ENCODE measurements around the gene TSPYL4.

Gene TSPYL4

DNA sequence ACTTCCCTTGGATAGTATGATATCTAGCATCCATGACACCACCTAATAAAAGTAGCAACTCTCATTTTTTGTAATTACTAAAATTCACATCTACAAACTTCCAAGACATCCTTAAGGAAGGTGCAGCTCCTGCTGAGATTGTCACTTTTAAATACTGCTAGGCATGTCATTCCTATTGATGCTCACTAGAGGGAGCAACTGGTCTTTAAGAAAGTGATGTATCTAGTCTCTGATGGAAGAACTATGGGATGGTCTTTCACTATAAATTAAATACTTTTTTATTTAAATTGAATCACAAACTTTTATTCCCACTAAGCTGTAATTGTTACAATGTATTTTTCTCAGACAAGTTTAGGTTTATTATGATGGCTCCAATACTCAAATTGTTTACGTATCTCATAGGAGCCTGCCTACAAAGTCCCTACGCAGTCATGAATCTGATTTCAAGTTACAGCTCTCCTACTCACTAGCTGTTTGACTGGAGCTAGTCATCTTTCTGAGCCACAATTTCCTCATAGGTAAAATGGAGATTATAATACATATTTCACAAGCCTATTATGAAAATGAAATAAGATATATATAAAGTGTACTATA lies 33.9 kb upstream of the TSPYL4 start:
- TF ChIP-seq FOXP2 (optimal IDR thresholded peaks at IDR 0.05; ENCODE audit: borderline replicate concordance, extremely low read depth, extremely low read length, insufficient read depth) (no peak), REST (IDR thresholded peaks at IDR 0.05; ENCODE audit: insufficient read depth in 1 of 2, low read depth in 2 of 2, low read length in 2 of 2) (no peak), POLR2AphosphoS5 (IDR thresholded peaks at IDR 0.05; ENCODE audit: low read depth, low read length) (no peak), SIN3A (IDR thresholded peaks at IDR 0.05; ENCODE audit: borderline replicate concordance, insufficient read depth, low read length) (no peak), TAF1 (IDR thresholded peaks at IDR 0.05; ENCODE audit: borderline replicate concordance, insufficient read depth, low read length) (no peak)

DNA sequence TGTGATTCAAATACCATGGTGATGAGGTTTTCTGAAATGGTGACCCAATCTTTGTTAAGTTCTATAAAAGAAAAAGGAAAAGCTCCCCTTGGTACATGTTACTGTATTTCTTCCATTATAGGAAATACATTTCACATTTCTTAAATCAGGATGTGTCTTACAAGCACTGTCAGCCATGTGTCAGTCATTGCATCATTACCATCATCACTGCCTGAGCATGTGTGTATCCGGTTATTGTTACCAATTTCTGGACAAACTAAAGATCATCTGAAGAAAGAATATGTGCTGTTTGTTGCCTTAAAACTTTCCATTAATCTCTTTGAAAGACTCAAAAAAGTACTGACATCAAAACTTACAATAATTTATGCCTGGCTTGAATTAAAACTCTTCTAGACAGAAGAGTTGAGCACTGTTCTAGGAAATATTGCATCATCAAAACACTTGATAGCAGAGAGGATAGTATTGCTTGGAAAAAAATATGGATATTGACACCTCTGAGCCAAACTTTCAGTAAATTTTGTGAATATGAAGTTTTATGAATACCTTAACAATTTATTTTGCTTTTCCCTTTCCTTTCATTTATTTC lies 33.0 kb upstream of the TSPYL4 start:
- TF ChIP-seq SIN3A (IDR thresholded peaks at IDR 0.05; ENCODE audit: borderline replicate concordance, insufficient read depth, low read length) (no peak), TAF1 (IDR thresholded peaks at IDR 0.05; ENCODE audit: borderline replicate concordance, insufficient read depth, low read length) (no peak), POLR2AphosphoS5 (IDR thresholded peaks at IDR 0.05; ENCODE audit: low read depth, low read length) (no peak), REST (IDR thresholded peaks at IDR 0.05; ENCODE audit: insufficient read depth in 1 of 2, low read depth in 2 of 2, low read length in 2 of 2) (no peak), FOXP2 (optimal IDR thresholded peaks at IDR 0.05; ENCODE audit: borderline replicate concordance, extremely low read depth, extremely low read length, insufficient read depth) (no peak)

DNA sequence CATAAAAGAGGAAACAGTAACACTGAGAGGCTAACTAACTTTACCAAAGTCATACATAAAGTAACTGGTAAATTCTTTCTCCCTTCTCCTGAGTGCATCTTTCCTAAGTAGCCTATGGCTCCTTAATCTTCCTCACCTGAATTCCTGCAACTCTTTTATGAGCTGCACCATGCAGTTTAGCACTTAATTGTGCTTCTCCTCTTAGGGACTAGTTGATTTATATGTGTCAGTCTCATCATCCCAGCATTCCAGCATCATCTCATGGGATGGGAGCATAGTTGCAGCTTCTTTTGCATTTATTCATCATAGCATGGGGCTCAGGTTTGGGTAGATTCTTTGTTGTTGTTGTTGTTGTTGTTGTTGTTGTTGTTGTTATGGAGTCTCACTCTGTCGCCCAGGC lies 29.3 kb upstream of the TSPYL4 start:
- TF ChIP-seq FOXP2 (optimal IDR thresholded peaks at IDR 0.05; ENCODE audit: borderline replicate concordance, extremely low read depth, extremely low read length, insufficient read depth), result no peak
- no peak for TF ChIP-seq POLR2AphosphoS5 (IDR thresholded peaks at IDR 0.05; ENCODE audit: low read depth, low read length)
- TF ChIP-seq TAF1 (IDR thresholded peaks at IDR 0.05; ENCODE audit: borderline replicate concordance, insufficient read depth, low read length), result no peak
- TF ChIP-seq REST (IDR thresholded peaks at IDR 0.05; ENCODE audit: insufficient read depth in 1 of 2, low read depth in 2 of 2, low read length in 2 of 2), result no peak
- TF ChIP-seq SIN3A (IDR thresholded peaks at IDR 0.05; ENCODE audit: borderline replicate concordance, insufficient read depth, low read length), result no peak

GRCh38 chr6:116282698-116283097 lies 28.8 kb upstream of the TSPYL4 start:
- TF ChIP-seq SIN3A (IDR thresholded peaks at IDR 0.05; ENCODE audit: borderline replicate concordance, insufficient read depth, low read length) (no peak), POLR2AphosphoS5 (IDR thresholded peaks at IDR 0.05; ENCODE audit: low read depth, low read length) (no peak), REST (IDR thresholded peaks at IDR 0.05; ENCODE audit: insufficient read depth in 1 of 2, low read depth in 2 of 2, low read length in 2 of 2) (no peak), TAF1 (IDR thresholded peaks at IDR 0.05; ENCODE audit: borderline replicate concordance, insufficient read depth, low read length) (no peak), FOXP2 (optimal IDR thresholded peaks at IDR 0.05; ENCODE audit: borderline replicate concordance, extremely low read depth, extremely low read length, insufficient read depth) (no peak)

Measured in PFSK-1 (cell line).